Fibroblast of skin of scalp (primary cell): ENCODE results near the gene CYP27A1.

Source experiments
- DNase-seq: peaks from one replicate; pipeline ENCODE4 v3.0.0-alpha.2; 2013

The CYP27A1 gene

DNA sequence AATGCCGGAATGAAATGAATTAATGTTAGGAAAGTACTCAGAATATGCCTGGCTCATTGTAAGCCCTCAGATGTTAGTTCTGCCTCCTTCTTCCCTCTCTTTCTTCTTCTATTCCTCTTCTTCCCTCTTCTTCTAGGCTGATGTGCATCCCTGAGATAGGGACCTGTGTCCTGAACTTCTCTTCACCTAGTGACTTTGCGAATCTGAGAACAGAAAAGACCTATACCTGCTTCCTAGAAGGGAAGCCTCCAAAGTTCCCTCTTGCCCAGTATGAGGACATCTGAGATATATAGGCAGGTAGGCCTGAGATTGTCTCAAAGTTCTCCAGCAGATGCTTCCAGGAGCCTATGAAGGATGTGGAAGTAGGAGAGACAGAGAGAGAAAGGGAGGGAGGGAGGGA lies 8.1 kb upstream of the CYP27A1 start:
- no peak for DNase-seq

GRCh38 chr2:218776488-218776887 lies 5.5 kb upstream of the CYP27A1 start:
- DNase-seq: no peak

DNA sequence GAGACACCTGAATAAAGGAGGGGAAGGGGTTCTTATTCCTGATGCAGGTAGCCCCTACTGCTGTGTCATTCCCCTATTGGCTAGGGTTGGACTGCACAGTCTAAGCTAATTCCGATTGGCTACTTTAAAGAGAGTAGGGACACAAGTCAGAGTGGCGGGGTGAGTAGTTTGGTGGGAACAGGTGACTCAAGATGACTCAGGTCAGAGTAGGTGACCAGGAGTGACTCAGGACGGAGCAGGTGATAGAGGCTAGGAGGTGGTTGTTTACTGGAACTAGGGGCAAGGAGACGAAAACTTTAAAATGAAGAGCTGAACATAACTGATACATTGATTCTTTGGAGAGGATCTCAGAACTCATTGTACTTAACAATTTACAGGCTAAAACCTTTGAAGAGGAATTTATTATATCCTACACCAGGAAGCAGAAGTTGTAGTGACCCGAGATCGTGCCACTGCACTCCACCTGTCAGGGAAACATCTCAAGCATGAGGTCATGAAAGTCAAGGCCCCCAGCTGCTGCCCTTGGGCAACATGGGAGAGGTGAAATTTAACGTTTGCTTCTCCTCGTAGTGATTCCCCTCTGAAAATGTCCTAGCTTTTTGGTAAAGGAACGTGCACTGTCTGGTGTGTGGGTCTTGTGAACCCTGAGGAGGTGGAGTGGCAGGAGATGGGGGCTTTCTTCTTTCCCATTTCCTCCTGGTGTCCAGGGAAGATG lies 4.5 kb upstream of the CYP27A1 start:
- DNase-seq: no peak

DNA sequence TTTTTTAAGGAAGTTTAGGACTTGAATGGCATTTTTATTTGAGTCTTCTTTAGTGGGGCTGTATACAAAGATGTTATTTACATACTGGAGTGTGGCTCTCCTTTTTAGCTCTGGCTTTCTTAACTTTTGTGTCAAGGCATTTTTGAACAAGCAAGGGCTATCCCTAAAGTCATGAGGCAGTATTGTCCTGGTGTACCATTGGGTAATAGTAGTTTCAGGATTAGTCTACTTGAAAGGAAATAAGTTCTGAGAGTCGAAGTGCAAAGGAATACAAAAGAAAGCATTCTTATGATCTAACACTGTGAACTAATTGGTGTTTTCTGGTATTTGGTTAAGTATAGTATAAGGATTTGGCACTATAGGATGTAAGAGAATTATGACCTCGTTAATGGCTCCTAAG lies 1.9 kb upstream of the CYP27A1 start:
- DNase-seq: no peak

DNA sequence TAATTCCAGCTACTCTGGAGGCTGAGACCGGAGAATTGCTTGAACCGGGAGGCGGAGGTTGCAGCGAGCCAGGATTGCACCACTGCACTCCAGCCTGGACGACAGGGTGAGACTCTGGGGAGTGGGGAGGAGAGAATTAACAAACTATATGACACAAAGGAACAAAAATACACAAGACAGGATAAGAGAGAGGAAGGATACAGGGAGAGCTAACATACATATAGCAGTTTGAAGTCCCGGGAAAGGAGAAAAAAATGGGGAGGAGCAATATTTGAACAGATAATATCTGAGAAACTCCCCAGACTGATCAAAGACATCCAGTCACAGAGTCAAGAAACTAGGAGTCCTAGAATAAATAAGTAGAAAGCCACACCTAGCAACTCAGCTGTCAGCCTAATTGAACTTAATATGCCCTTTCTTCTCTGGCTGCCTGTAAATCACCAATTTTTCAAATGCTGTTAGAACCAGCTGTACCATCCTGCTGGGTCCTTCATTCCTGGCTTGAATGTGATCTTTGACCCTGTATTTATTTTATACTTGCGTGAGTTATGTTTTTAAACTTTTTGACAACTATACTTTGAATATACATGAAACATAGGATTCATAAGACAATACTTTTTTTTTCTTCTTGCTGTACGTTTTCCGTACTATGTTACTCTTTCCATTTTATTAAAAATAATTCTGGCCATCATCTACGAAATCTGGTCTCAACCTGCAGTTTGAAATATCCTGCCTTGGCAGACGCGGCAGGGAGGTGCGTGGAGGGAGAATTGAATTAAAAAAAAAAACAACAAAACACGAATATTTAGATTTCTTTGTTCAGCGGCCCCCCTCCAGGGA lies 876 bp upstream of the CYP27A1 start:
- no peak for DNase-seq

DNA sequence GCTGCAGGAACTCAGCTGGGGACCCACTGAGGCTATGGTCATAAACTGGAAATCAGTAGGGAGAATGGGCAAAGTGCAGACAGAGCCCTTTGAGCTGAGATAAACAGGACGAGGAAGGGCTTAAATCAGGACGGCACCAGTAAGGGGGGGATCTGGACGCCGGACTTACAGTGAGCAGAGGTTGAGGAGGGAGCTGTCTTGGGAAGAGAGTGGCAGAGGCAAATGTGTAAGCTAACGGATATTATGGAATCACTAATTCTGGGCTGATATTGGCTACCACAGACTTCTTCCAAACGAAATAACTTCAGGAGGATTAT lies 539 bp downstream of the CYP27A1 start:
- no peak for DNase-seq

GRCh38 chr2:218783688-218784087 lies 1.7 kb downstream of the CYP27A1 start:
- DNase-seq: no peak

DNA sequence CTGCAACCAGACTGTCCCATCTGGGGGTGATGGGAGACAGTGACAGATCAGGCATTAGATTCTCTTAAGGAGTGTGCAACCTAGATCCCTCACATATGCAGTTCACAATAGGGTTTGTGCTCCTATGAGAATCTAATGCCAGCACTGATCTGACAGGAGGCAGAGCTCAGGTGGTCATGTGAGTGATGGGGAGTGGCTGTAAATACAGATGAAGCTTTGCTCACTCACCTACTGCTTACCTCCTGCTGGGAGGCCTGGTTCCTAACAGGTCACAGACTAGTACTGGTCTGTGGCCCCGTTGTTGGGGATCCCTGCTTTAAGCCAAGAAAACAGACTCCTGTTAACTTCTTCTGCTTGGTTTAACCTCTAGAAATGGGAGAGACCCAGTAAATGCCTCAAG lies 3.2 kb downstream of the CYP27A1 start:
- DNase-seq: no peak

DNA sequence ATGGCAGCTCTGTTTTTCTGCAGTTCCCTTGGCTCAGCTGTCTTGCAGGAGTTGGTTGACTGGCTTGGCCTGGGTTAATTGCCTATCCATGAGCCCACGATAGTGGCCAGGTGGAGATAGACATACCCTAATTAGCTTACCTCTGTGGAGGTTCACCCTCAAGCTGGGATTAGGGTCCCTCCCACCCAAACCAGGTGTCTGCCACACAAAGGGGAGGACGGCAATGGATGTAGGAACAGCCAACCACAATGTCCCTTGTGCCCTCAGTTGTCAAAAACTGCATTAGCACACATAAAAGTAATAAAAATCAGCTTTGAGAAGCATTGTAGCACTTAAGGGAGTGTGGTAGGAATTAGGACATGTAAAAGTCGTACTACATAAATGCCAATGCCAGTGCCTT lies 4.2 kb downstream of the CYP27A1 start:
- no peak for DNase-seq

GRCh38 chr2:218788529-218789255 lies 6.7 kb downstream of the CYP27A1 start:
- DNase-seq: no peak

- DNase-seq: no peak
Observed at GRCh38 chr2:218792433-218792832, 10.5 kb downstream of the CYP27A1 start.

DNA sequence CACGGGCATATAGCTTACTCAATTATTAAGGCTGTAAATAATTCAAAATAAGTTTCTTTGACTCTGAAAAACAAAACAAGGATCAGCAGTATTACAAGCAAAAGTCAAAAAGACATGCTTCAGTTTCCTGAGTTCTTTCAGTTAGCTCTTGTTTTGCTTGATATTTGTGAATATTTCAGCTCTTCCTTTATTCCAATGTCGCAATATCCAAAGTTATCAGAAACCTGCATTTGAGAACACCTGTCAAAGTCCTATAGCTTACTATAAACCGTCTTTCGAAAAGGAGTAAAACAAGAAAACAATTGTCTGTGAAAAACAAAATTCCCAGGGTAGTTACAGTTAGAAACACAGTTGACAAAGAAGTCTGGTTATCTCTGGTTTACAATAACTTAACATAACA lies 14.7 kb downstream of the CYP27A1 start:
- DNase-seq: no peak

GRCh38 chr2:218798767-218799504 lies 17.0 kb downstream of the CYP27A1 start:
- DNase-seq: no peak

GRCh38 chr2:218799990-218800389 lies 18.0 kb downstream of the CYP27A1 start:
- no peak for DNase-seq

DNA sequence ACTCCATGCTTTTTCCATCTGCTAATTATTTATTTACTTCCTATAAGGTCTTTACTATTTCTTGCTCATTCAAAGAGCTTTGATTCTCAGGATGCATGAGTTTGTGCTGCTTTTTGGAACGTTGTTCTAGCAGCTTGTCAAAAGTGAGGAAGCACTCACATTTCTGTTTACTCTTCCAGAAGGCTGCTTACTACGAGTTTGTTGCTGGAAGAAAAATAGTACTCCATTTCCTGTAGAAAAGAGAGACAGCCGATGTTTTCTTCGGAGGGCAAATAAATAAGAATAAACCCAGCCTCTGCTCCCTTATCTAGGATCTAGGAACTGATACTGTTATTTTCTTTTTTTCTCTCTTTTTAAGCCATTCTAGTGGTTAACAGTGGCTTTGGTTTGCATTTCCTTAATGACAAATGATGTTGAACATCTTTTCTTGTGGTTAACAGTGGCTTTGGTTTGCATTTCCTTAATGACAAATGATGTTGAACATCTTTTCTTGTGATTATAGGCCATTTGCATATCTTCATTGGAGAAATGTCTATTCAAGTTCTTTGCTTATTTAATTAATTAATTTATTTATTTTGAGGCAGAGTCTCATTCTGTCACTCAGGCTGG lies 20.5 kb downstream of the CYP27A1 start:
- DNase-seq: no peak

GRCh38 chr2:218804817-218805216 lies 22.9 kb downstream of the CYP27A1 start:
- no peak for DNase-seq

DNA sequence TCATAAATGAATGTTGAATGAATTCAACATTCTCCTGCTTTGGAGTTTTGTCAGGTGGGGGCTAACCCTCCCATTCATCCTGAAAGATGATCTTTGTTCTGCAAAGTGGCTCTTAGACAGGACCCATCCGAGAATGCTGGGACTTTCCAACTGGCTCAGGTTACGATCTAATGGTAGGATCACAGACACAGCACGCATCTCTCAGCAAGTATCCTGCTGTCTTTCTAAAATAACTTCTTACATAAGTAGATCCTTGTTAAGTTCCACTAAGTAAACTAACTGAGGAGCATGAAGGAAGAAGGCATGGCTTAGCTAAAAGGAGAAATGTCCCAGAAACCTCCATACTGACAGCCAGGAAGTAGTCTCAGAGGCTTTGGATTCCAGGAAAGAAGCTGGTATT lies 23.7 kb downstream of the CYP27A1 start:
- peak; percentile 74 for DNase-seq

- DNase-seq: peak; percentile 100
Observed at GRCh38 chr2:218806346-218806978, 24.5 kb downstream of the CYP27A1 start.

DNA sequence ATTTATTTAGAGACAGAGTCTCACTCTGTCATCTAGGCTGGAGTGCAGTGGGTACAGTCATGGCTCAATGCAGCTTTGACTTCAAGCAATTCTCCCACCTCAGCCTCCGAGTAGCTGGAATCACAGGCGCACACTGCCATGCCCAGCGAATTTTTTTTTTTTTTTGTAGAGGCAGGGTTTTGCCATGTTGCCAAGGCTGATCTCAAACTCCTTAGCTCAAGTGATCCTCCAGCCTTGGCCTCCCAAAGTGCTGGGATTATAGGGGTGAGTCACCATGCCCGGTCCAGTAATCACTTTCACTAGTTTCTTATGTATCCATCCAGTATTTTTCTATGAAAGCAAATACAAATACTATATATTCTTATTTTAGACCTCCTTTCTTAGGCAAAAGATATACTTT lies 25.7 kb downstream of the CYP27A1 start:
- DNase-seq: no peak

DNA sequence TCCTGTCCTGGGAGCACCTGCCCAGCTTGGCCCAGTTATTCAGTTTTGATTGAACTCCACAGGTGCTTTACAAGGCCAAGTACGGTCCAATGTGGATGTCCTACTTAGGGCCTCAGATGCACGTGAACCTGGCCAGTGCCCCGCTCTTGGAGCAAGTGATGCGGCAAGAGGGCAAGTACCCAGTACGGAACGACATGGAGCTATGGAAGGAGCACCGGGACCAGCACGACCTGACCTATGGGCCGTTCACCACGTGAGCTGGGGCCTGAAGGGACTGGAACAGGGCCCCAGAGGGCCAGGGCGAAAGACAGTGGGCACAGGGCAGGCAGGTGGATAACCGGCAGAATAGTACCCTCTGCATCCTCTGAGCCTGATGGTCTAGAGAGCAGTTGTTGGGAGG lies 27.6 kb downstream of the CYP27A1 start:
- no peak for DNase-seq

- no peak for DNase-seq
Observed at GRCh38 chr2:218810256-218810655, 28.3 kb downstream of the CYP27A1 start.

- DNase-seq: no peak
Observed at GRCh38 chr2:218811382-218811781, 29.4 kb downstream of the CYP27A1 start.
